ENCODE data around the gene LHX3.

Gene LHX3

DNA sequence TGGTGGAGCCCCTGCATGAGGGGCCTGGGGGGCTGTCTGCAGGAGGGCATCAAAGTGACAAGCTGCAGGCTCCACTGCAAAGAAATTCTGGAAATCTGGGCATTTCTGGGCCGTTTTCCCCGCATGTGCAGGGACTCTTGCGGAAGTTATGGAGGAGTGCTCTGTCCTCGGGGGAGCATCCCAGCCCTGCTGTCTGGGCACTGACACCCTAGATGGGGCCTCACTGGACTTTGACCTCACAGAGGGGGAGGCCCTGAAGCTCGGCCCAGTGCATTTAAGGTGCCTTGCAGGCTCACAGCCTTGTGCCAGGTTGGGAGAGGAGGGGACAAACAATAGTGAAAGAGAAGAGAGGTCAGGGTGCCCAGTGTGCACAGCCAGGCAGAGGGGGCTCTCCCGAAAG lies 35.4 kb downstream of the LHX3 start:
- no peak overlapping the region for H3K4me3 ChIP-seq (ENCODE audit: low read depth, low read length)
- TF ChIP-seq MYC (IDR thresholded peaks at IDR 0.05; ENCODE audit: low read depth, low read length) (no peak), POLR2A (IDR thresholded peaks at IDR 0.05; ENCODE audit: extremely low read depth, insufficient read length) (no peak)
- TF ChIP-seq, protein P1, sequence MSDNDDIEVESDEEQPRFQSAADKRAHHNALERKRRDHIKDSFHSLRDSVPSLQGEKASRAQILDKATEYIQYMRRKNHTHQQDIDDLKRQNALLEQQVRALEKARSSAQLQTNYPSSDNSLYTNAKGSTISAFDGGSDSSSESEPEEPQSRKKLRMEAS (IDR thresholded peaks at IDR 0.05; ENCODE audit: low read depth, low read length): no peak
- TF ChIP-seq, protein P2, sequence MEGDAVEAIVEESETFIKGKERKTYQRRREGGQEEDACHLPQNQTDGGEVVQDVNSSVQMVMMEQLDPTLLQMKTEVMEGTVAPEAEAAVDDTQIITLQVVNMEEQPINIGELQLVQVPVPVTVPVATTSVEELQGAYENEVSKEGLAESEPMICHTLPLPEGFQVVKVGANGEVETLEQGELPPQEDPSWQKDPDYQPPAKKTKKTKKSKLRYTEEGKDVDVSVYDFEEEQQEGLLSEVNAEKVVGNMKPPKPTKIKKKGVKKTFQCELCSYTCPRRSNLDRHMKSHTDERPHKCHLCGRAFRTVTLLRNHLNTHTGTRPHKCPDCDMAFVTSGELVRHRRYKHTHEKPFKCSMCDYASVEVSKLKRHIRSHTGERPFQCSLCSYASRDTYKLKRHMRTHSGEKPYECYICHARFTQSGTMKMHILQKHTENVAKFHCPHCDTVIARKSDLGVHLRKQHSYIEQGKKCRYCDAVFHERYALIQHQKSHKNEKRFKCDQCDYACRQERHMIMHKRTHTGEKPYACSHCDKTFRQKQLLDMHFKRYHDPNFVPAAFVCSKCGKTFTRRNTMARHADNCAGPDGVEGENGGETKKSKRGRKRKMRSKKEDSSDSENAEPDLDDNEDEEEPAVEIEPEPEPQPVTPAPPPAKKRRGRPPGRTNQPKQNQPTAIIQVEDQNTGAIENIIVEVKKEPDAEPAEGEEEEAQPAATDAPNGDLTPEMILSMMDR (IDR thresholded peaks at IDR 0.05; ENCODE audit: low read depth, low read length): no peak
- no peak for DNase-seq (ENCODE audit: low read depth)

DNA sequence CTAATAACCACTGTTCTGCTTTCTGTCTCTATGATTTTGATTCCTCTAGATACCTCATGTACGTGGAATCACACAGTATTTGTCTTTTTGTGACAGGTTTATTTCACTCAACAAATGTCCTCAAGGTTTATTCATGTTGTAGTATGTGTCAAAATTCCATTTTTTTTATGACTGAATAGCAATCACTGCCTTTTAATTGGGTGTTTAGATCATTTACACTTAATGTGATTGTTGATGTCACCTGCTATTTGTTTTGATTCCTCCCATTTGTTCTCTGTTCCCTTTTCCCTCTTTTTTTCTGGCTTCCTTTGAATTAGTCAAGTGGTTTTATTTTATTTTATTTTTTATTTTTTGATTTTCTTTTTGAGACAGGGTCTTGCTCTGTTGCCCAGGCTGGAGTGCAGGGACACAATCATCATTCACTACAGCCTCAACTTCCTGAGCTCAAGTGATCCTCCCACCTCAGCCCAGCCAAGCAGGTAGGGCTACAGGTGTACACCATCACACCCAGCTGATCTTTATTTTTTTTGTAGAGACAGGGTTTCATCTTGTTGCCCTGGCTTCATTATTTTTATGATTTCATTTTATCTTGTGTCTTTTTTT lies 41.6 kb downstream of the LHX3 start:
- no peak overlapping the region for H3K4me3 ChIP-seq (ENCODE audit: low read depth, low read length)
- TF ChIP-seq, protein P2 (IDR thresholded peaks at IDR 0.05; ENCODE audit: low read depth, low read length): no peak
- TF ChIP-seq, protein P1 (IDR thresholded peaks at IDR 0.05; ENCODE audit: low read depth, low read length): no peak
- TF ChIP-seq POLR2A (IDR thresholded peaks at IDR 0.05; ENCODE audit: extremely low read depth, insufficient read length) (no peak), MYC (IDR thresholded peaks at IDR 0.05; ENCODE audit: low read depth, low read length) (no peak)
- DNase-seq (ENCODE audit: low read depth): no peak

DNA sequence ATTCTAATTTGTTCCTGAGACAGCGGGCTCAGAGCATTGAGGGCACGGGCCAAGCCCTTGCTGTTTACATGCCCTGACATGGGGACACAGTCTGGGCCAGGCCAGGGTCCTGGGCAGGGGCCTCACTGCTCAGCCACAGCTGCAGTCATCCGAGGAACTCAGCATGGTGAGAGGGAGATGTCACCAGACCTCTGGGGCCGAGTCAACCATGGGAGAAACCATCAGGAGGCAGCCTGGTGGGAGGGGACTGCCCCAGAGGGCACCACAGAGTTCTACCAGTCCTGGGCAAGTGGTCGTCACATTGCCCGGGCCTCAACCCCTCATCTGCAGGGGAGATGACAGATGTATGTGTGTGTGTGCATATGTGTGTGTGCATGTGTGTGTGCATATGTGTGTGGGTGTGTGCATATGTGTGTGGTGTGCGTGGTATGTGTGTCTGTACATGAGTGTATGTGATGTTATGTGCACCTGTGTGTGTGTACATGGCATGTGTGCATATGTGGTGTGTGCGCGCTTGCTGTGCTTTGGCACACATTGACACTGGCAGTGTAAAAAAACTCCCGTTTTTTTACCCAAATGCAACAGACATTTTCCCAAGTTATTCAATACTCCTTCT lies 43.8 kb downstream of the LHX3 start:
- no peak for DNase-seq (ENCODE audit: low read depth)
- TF ChIP-seq, protein P1 (IDR thresholded peaks at IDR 0.05; ENCODE audit: low read depth, low read length): no peak
- TF ChIP-seq MYC (IDR thresholded peaks at IDR 0.05; ENCODE audit: low read depth, low read length) (no peak), POLR2A (IDR thresholded peaks at IDR 0.05; ENCODE audit: extremely low read depth, insufficient read length) (no peak)
- TF ChIP-seq, protein P2 (IDR thresholded peaks at IDR 0.05; ENCODE audit: low read depth, low read length): no peak
- no peak overlapping the region for H3K4me3 ChIP-seq (ENCODE audit: low read depth, low read length)

DNA sequence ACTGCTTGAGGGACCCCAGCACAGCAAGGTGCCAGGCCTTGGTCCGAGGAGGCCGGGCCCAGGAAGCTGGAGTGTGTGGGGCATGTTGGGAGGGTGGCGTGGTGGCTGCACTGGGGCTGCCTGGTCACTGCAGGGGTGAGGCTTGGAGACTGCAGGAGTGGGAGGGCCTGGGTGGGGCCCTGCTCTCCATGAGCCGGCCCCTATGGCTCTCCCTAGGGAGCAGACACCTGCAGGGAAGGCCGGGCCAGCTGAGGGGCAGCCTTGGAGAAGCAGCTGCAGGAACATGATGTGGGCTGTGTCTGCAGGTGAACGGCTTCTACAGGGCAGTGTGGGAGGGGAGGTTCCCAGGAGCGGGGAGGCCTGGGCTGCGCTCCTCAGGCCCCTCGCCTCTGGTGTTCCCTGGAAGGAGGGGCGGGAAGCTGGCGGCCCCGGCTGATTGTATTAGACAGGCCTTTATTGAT lies 44.5 kb downstream of the LHX3 start:
- no peak for TF ChIP-seq MYC (IDR thresholded peaks at IDR 0.05; ENCODE audit: low read depth, low read length)
- TF ChIP-seq, protein P1 (IDR thresholded peaks at IDR 0.05; ENCODE audit: low read depth, low read length): no peak
- no peak for DNase-seq (ENCODE audit: low read depth)
- no peak overlapping the region for H3K4me3 ChIP-seq (ENCODE audit: low read depth, low read length)

DNA sequence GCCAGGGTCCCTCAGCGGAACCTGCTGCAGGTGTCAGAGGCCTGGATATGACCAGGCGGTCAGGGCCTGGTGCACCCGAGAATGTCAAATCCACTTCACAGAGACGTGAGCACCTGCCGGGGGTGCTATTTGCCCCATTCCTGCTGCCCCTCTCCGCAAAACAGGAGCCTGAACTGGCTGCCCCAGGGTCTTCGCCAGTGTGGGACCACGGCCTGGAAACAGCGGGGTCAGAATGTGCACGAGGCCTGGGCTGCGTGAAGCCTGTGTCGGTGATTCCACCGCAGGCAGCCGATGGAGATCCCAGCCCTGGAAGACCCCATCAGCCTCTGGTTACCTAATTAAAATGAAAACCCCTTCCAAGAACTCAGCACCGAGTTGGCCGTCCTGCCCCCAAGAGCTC lies 45.1 kb downstream of the LHX3 start:
- TF ChIP-seq, protein P2 (IDR thresholded peaks at IDR 0.05; ENCODE audit: low read depth, low read length): no peak
- TF ChIP-seq, protein P1 (IDR thresholded peaks at IDR 0.05; ENCODE audit: low read depth, low read length): no peak
- TF ChIP-seq POLR2A (IDR thresholded peaks at IDR 0.05; ENCODE audit: extremely low read depth, insufficient read length): no peak
- no peak for TF ChIP-seq MYC (IDR thresholded peaks at IDR 0.05; ENCODE audit: low read depth, low read length)
- no peak for DNase-seq (ENCODE audit: low read depth)
- H3K4me3 ChIP-seq (ENCODE audit: low read depth, low read length): no peak overlapping the region

DNA sequence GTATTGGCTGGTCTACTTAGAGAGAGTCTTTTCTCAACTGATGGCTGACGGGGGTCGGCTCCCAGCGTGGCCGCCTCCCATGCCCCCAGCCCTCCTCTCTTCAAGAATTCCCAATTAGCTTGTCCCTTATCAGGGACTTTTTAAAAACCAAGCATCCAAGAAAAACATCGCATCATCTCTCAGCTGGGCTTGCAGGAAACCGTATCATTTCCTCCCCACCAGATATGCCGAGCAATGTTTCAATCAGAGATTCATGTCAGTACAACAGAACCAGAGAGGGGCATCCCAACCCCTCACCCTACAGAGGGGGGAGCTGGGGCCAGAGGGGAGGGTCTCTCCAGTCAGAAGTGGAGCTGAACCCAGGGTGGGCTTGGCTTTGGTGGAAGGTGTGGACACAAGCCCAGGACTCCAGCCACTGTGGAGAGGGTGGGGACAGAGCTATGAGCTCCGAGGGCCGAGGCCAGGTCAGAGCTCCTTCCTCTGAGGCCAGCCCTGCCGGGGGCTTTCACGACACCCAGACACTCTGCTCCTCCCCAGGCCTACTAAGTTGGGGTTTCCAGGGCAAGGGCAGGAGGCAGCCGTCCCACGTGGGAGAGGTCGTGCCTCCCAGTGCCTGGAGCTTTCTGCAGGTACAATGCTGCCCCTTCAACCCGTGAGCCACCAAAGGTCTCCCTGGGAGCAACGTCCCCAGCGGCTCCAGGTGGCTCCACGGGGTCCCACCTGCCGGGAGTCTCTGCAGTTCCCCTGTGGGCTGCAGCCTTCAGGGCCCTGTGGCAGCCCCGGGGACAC lies 47.3 kb downstream of the LHX3 start:
- no peak for DNase-seq (ENCODE audit: low read depth)
- TF ChIP-seq, protein P2 (IDR thresholded peaks at IDR 0.05; ENCODE audit: low read depth, low read length): no peak
- TF ChIP-seq POLR2A (IDR thresholded peaks at IDR 0.05; ENCODE audit: extremely low read depth, insufficient read length) (no peak), MYC (IDR thresholded peaks at IDR 0.05; ENCODE audit: low read depth, low read length) (no peak)
- TF ChIP-seq, protein P1 (IDR thresholded peaks at IDR 0.05; ENCODE audit: low read depth, low read length): no peak
- H3K4me3 ChIP-seq (ENCODE audit: low read depth, low read length): no peak overlapping the region

All from NB4 (cell line).